ENCODE measurements around the gene DENND4C.
A peak's percentile ranks its signal among the peaks of the same experiment; 100 is the strongest.
"Not testable (repeated sequence)": the region's sequence is repeated elsewhere in the genome, so short reads cannot be mapped to it uniquely, and the experiment has no call there.

The DENND4C gene

GRCh38 chr9:19193358-19193973 is 37.0 kb upstream of the DENND4C start:
- not testable (repeated sequence) for H3K4me3 ChIP-seq (ENCODE audit: low read depth in 1 of 5, low read length in 5 of 5); H3K27me3 ChIP-seq (ENCODE audit: control insufficient read depth in 5 of 5, insufficient read depth in 4 of 5, low read length in 5 of 5); H3K9me3 ChIP-seq (ENCODE audit: control insufficient read depth in 5 of 5, low read length in 5 of 5); H3K9ac ChIP-seq (ENCODE audit: low read length in 5 of 5); H3K27ac ChIP-seq (ENCODE audit: low read depth, low read length); H3K36me3 ChIP-seq (ENCODE audit: control insufficient read depth in 5 of 5, insufficient read depth in 5 of 5, low read length in 5 of 5)
- peaks cover 0 to 20% (median 10%) of the 10 kb centered on the region in 5 donors for H3K4me1 ChIP-seq (ENCODE audit: control insufficient read depth in 5 of 5, insufficient read depth in 5 of 5, low read length in 5 of 5)

GRCh38 chr9:19198406-19198805 is 32.1 kb upstream of the DENND4C start:
- no peak overlapping the region for H3K9ac ChIP-seq (ENCODE audit: low read length in 5 of 5)
- H3K27ac ChIP-seq (ENCODE audit: low read depth, low read length), result no peak overlapping the region
- no peak overlapping the region for H3K4me3 ChIP-seq (ENCODE audit: low read depth in 1 of 5, low read length in 5 of 5)
- H3K4me1 ChIP-seq (ENCODE audit: control insufficient read depth in 5 of 5, insufficient read depth in 5 of 5, low read length in 5 of 5), result peaks cover 0 to 11% (median 0%) of the 10 kb centered on the region in 5 donors
- no peaks in the 10 kb centered on the region for H3K36me3 ChIP-seq (ENCODE audit: control insufficient read depth in 5 of 5, insufficient read depth in 5 of 5, low read length in 5 of 5)
- H3K27me3 ChIP-seq (ENCODE audit: control insufficient read depth in 5 of 5, insufficient read depth in 4 of 5, low read length in 5 of 5), result no peaks in the 10 kb centered on the region
- H3K9me3 ChIP-seq (ENCODE audit: control insufficient read depth in 5 of 5, low read length in 5 of 5), result no peaks in the 10 kb centered on the region

GRCh38 chr9:19199012-19199411 is 31.5 kb upstream of the DENND4C start:
- Histone ChIP-seq H3K36me3 (ENCODE audit: control insufficient read depth in 5 of 5, insufficient read depth in 5 of 5, low read length in 5 of 5) (no peaks in the 10 kb centered on the region), H3K4me1 (ENCODE audit: control insufficient read depth in 5 of 5, insufficient read depth in 5 of 5, low read length in 5 of 5) (peaks cover 0 to 5% (median 0%) of the 10 kb centered on the region in 5 donors), H3K4me3 (ENCODE audit: low read depth in 1 of 5, low read length in 5 of 5) (no peak overlapping the region), H3K27me3 (ENCODE audit: control insufficient read depth in 5 of 5, insufficient read depth in 4 of 5, low read length in 5 of 5) (no peaks in the 10 kb centered on the region), H3K9me3 (ENCODE audit: control insufficient read depth in 5 of 5, low read length in 5 of 5) (no peaks in the 10 kb centered on the region), H3K9ac (ENCODE audit: low read length in 5 of 5) (no peak overlapping the region), H3K27ac (ENCODE audit: low read depth, low read length) (no peak overlapping the region)

- H3K9ac ChIP-seq (ENCODE audit: low read length in 5 of 5), result peak overlapping the region in 1 of 5 donors; percentile 7
- H3K27ac ChIP-seq (ENCODE audit: low read depth, low read length), result no peak overlapping the region
- H3K9me3 ChIP-seq (ENCODE audit: control insufficient read depth in 5 of 5, low read length in 5 of 5), result no peaks in the 10 kb centered on the region
- H3K4me3 ChIP-seq (ENCODE audit: low read depth in 1 of 5, low read length in 5 of 5), result no peak overlapping the region
- H3K36me3 ChIP-seq (ENCODE audit: control insufficient read depth in 5 of 5, insufficient read depth in 5 of 5, low read length in 5 of 5), result no peaks in the 10 kb centered on the region
- no peaks in the 10 kb centered on the region for H3K4me1 ChIP-seq (ENCODE audit: control insufficient read depth in 5 of 5, insufficient read depth in 5 of 5, low read length in 5 of 5)
- no peaks in the 10 kb centered on the region for H3K27me3 ChIP-seq (ENCODE audit: control insufficient read depth in 5 of 5, insufficient read depth in 4 of 5, low read length in 5 of 5)
Measured at GRCh38 chr9:19200229-19200628, 30.3 kb upstream of the DENND4C start.

- no peak overlapping the region for H3K4me3 ChIP-seq (ENCODE audit: low read depth in 1 of 5, low read length in 5 of 5)
- no peak overlapping the region for H3K27ac ChIP-seq (ENCODE audit: low read depth, low read length)
- no peaks in the 10 kb centered on the region for H3K27me3 ChIP-seq (ENCODE audit: control insufficient read depth in 5 of 5, insufficient read depth in 4 of 5, low read length in 5 of 5)
- H3K9ac ChIP-seq (ENCODE audit: low read length in 5 of 5), result no peak overlapping the region
- H3K9me3 ChIP-seq (ENCODE audit: control insufficient read depth in 5 of 5, low read length in 5 of 5), result no peaks in the 10 kb centered on the region
- no peaks in the 10 kb centered on the region for H3K36me3 ChIP-seq (ENCODE audit: control insufficient read depth in 5 of 5, insufficient read depth in 5 of 5, low read length in 5 of 5)
- H3K4me1 ChIP-seq (ENCODE audit: control insufficient read depth in 5 of 5, insufficient read depth in 5 of 5, low read length in 5 of 5), result no peaks in the 10 kb centered on the region
Measured at GRCh38 chr9:19201899-19202891, 28.3 kb upstream of the DENND4C start.

- H3K9me3 ChIP-seq (ENCODE audit: control insufficient read depth in 5 of 5, low read length in 5 of 5), result no peaks in the 10 kb centered on the region
- no peak overlapping the region for H3K27ac ChIP-seq (ENCODE audit: low read depth, low read length)
- H3K9ac ChIP-seq (ENCODE audit: low read length in 5 of 5), result no peak overlapping the region
- no peak overlapping the region for H3K4me3 ChIP-seq (ENCODE audit: low read depth in 1 of 5, low read length in 5 of 5)
- no peaks in the 10 kb centered on the region for H3K27me3 ChIP-seq (ENCODE audit: control insufficient read depth in 5 of 5, insufficient read depth in 4 of 5, low read length in 5 of 5)
- no peaks in the 10 kb centered on the region for H3K36me3 ChIP-seq (ENCODE audit: control insufficient read depth in 5 of 5, insufficient read depth in 5 of 5, low read length in 5 of 5)
- H3K4me1 ChIP-seq (ENCODE audit: control insufficient read depth in 5 of 5, insufficient read depth in 5 of 5, low read length in 5 of 5), result no peaks in the 10 kb centered on the region
Measured at GRCh38 chr9:19203058-19203457, 27.4 kb upstream of the DENND4C start.

- Histone ChIP-seq H3K27ac (ENCODE audit: low read depth, low read length) (no peak overlapping the region), H3K9ac (ENCODE audit: low read length in 5 of 5) (no peak overlapping the region), H3K36me3 (ENCODE audit: control insufficient read depth in 5 of 5, insufficient read depth in 5 of 5, low read length in 5 of 5) (no peaks in the 10 kb centered on the region), H3K9me3 (ENCODE audit: control insufficient read depth in 5 of 5, low read length in 5 of 5) (no peaks in the 10 kb centered on the region), H3K4me1 (ENCODE audit: control insufficient read depth in 5 of 5, insufficient read depth in 5 of 5, low read length in 5 of 5) (no peaks in the 10 kb centered on the region), H3K27me3 (ENCODE audit: control insufficient read depth in 5 of 5, insufficient read depth in 4 of 5, low read length in 5 of 5) (no peaks in the 10 kb centered on the region), H3K4me3 (ENCODE audit: low read depth in 1 of 5, low read length in 5 of 5) (no peak overlapping the region)
Measured at GRCh38 chr9:19208653-19209052, 21.8 kb upstream of the DENND4C start.

- no peaks in the 10 kb centered on the region for H3K36me3 ChIP-seq (ENCODE audit: control insufficient read depth in 5 of 5, insufficient read depth in 5 of 5, low read length in 5 of 5)
- H3K27me3 ChIP-seq (ENCODE audit: control insufficient read depth in 5 of 5, insufficient read depth in 4 of 5, low read length in 5 of 5), result no peaks in the 10 kb centered on the region
- no peaks in the 10 kb centered on the region for H3K9me3 ChIP-seq (ENCODE audit: control insufficient read depth in 5 of 5, low read length in 5 of 5)
- no peak overlapping the region for H3K27ac ChIP-seq (ENCODE audit: low read depth, low read length)
- no peak overlapping the region for H3K4me3 ChIP-seq (ENCODE audit: low read depth in 1 of 5, low read length in 5 of 5)
- no peaks in the 10 kb centered on the region for H3K4me1 ChIP-seq (ENCODE audit: control insufficient read depth in 5 of 5, insufficient read depth in 5 of 5, low read length in 5 of 5)
- H3K9ac ChIP-seq (ENCODE audit: low read length in 5 of 5), result no peak overlapping the region
Measured at GRCh38 chr9:19209188-19209587, 21.3 kb upstream of the DENND4C start.

- Histone ChIP-seq H3K27me3 (ENCODE audit: control insufficient read depth in 5 of 5, insufficient read depth in 4 of 5, low read length in 5 of 5) (no peaks in the 10 kb centered on the region), H3K36me3 (ENCODE audit: control insufficient read depth in 5 of 5, insufficient read depth in 5 of 5, low read length in 5 of 5) (no peaks in the 10 kb centered on the region), H3K9me3 (ENCODE audit: control insufficient read depth in 5 of 5, low read length in 5 of 5) (no peaks in the 10 kb centered on the region), H3K4me1 (ENCODE audit: control insufficient read depth in 5 of 5, insufficient read depth in 5 of 5, low read length in 5 of 5) (no peaks in the 10 kb centered on the region), H3K9ac (ENCODE audit: low read length in 5 of 5) (no peak overlapping the region), H3K4me3 (ENCODE audit: low read depth in 1 of 5, low read length in 5 of 5) (no peak overlapping the region), H3K27ac (ENCODE audit: low read depth, low read length) (no peak overlapping the region)
Measured at GRCh38 chr9:19213823-19214222, 16.7 kb upstream of the DENND4C start.

- Histone ChIP-seq H3K27ac (ENCODE audit: low read depth, low read length) (no peak overlapping the region), H3K4me3 (ENCODE audit: low read depth in 1 of 5, low read length in 5 of 5) (no peak overlapping the region), H3K27me3 (ENCODE audit: control insufficient read depth in 5 of 5, insufficient read depth in 4 of 5, low read length in 5 of 5) (no peaks in the 10 kb centered on the region)
Measured at GRCh38 chr9:19216466-19216865, 14.0 kb upstream of the DENND4C start.

More at GRCh38 chr9:19216466-19216865, 14.0 kb upstream of the DENND4C start:
- no peaks in the 10 kb centered on the region for H3K36me3 ChIP-seq (ENCODE audit: control insufficient read depth in 5 of 5, insufficient read depth in 5 of 5, low read length in 5 of 5)
- no peaks in the 10 kb centered on the region for H3K9me3 ChIP-seq (ENCODE audit: control insufficient read depth in 5 of 5, low read length in 5 of 5)
- no peaks in the 10 kb centered on the region for H3K4me1 ChIP-seq (ENCODE audit: control insufficient read depth in 5 of 5, insufficient read depth in 5 of 5, low read length in 5 of 5)
- no peak overlapping the region for H3K9ac ChIP-seq (ENCODE audit: low read length in 5 of 5)
